ENCODE measurements around the gene HPX.

- TF ChIP-seq PAX5 (IDR thresholded peaks at IDR 0.05; ENCODE audit: insufficient read depth, low read length, severe bottlenecking), result no peak
- TF ChIP-seq SPI1 (IDR thresholded peaks at IDR 0.05; ENCODE audit: low read depth, low read length), result no peak
- no peak for TF ChIP-seq POLR2A (IDR thresholded peaks at IDR 0.05; ENCODE audit: low read depth, low read length)
These were observed at the start of gene HPX for GRCh38 chr11:6440906-6441358.
